Measurements from ENCODE around the gene UTP25.

UTP25 gene

GRCh38 chr1:209866201-209866600 lies 38.4 kb downstream of the UTP25 start:
- H3K27ac ChIP-seq = no peak overlapping the region
- TF ChIP-seq CTCF (conservative IDR thresholded peaks at IDR 0.05) (no peak), ZFX (IDR thresholded peaks at IDR 0.05) (no peak)

- no peak for TF ChIP-seq ZFX (IDR thresholded peaks at IDR 0.05)
- no peak for TF ChIP-seq CTCF (conservative IDR thresholded peaks at IDR 0.05)
- H3K27ac ChIP-seq = no peak overlapping the region
Measured at GRCh38 chr1:209869291-209870149, 41.7 kb downstream of the UTP25 start.

GRCh38 chr1:209870151-209870831 lies 42.5 kb downstream of the UTP25 start:
- H3K27ac ChIP-seq = no peak overlapping the region
- TF ChIP-seq CTCF (conservative IDR thresholded peaks at IDR 0.05) = no peak
- no peak for TF ChIP-seq ZFX (IDR thresholded peaks at IDR 0.05)

GRCh38 chr1:209871006-209871405 lies 43.2 kb downstream of the UTP25 start:
- TF ChIP-seq ZFX (IDR thresholded peaks at IDR 0.05) = no peak
- TF ChIP-seq CTCF (conservative IDR thresholded peaks at IDR 0.05) = no peak

GRCh38 chr1:209871430-209871829 lies 43.7 kb downstream of the UTP25 start:
- no peak for TF ChIP-seq ZFX (IDR thresholded peaks at IDR 0.05)
- TF ChIP-seq CTCF (conservative IDR thresholded peaks at IDR 0.05) = no peak
- no peak overlapping the region for H3K27ac ChIP-seq

More at GRCh38 chr1:209871006-209871405, 43.2 kb downstream of the UTP25 start:
- H3K27ac ChIP-seq = no peak overlapping the region

GRCh38 chr1:209873067-209873799 lies 45.5 kb downstream of the UTP25 start:
- TF ChIP-seq CTCF (conservative IDR thresholded peaks at IDR 0.05) = no peak
- no peak for TF ChIP-seq ZFX (IDR thresholded peaks at IDR 0.05)
- no peak overlapping the region for H3K27ac ChIP-seq

Measured in C4-2B (cell line).